Measurements from ENCODE around the gene CKS1B.
"Not testable (repeated sequence)": the region's sequence is repeated elsewhere in the genome, so short reads cannot be mapped to it uniquely, and the experiment has no call there.

GRCh38 chr1:154977762-154978161 is 3.3 kb downstream of the CKS1B start:
- not testable (repeated sequence) for TF ChIP-seq CTCF (conservative IDR thresholded peaks at IDR 0.05 in 1 of 2, IDR thresholded peaks at IDR 0.05 in 1 of 2; ENCODE audit: low read depth in 1 of 2, low read length in 2 of 2); EZH2 (IDR thresholded peaks at IDR 0.05; ENCODE audit: low read length, missing control alignments)

Measured in fibroblast of lung (primary cell).